ENCODE data around the gene CNTNAP2.

DNA sequence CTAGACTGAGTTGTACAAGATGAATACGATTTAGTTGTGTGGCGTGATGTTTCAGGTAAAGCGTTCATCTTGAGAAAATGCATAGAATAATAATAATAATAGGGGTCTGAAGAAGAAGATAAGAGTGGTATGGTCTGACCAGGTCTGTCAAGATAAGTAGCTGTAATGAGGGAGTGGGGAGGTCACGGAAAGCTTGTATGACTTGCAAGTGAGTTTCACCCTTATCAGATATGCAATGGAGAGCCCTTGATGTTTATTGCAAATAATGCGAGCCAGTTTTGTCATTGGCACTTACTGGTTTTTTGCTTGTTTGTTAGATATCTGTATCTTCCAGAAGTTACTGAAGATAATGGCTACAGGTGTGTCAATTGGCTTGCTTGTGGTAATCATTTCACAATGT, 611.5 kb downstream of the CNTNAP2 start:
- TF ChIP-seq, protein P1, sequence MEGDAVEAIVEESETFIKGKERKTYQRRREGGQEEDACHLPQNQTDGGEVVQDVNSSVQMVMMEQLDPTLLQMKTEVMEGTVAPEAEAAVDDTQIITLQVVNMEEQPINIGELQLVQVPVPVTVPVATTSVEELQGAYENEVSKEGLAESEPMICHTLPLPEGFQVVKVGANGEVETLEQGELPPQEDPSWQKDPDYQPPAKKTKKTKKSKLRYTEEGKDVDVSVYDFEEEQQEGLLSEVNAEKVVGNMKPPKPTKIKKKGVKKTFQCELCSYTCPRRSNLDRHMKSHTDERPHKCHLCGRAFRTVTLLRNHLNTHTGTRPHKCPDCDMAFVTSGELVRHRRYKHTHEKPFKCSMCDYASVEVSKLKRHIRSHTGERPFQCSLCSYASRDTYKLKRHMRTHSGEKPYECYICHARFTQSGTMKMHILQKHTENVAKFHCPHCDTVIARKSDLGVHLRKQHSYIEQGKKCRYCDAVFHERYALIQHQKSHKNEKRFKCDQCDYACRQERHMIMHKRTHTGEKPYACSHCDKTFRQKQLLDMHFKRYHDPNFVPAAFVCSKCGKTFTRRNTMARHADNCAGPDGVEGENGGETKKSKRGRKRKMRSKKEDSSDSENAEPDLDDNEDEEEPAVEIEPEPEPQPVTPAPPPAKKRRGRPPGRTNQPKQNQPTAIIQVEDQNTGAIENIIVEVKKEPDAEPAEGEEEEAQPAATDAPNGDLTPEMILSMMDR (IDR thresholded peaks at IDR 0.05; ENCODE audit: borderline replicate concordance, extremely low read depth, low read length, poor library complexity, severe bottlenecking): no peak
- no peak for TF ChIP-seq EZH2 (IDR thresholded peaks at IDR 0.05; ENCODE audit: borderline replicate concordance, low read depth, low read length, severe bottlenecking)
